ENCODE data around the gene FBXO28. TPM values are rescaled to one million over a fixed set of nuclear protein-coding genes. Genes with fewer than 3 reads are reported as not detected.
A peak's percentile ranks its signal among the peaks of the same experiment; 100 is the strongest.

Gene FBXO28
- total RNA-seq, 1 experiment from 2014 or later, result 45.8 TPM

GRCh38 chr1:224113005-224113404, 906 bp upstream of the FBXO28 start:
- Histone ChIP-seq H3K4me1 (ENCODE audit: insufficient read depth, low read length, poor library complexity, severe bottlenecking) (peaks cover 16% of the 10 kb centered on the region), H3K4me3 (ENCODE audit: low read depth, low read length, poor library complexity, severe bottlenecking) (no peak overlapping the region), H3K36me3 (ENCODE audit: insufficient read depth, low read length, poor library complexity, severe bottlenecking) (no peaks in the 10 kb centered on the region), H3K9me3 (ENCODE audit: low read depth, low read length, poor library complexity, severe bottlenecking) (no peaks in the 10 kb centered on the region), H3K27ac (ENCODE audit: low read depth, low read length, poor library complexity, severe bottlenecking) (no peak overlapping the region), H3K27me3 (replicated peaks; ENCODE audit: insufficient read depth, low read depth, low read length, poor library complexity) (no peaks in the 10 kb centered on the region)
- BruUV-seq (replicated peaks), result no TSS peak
- DNase-seq (ENCODE audit: low spot score), result no peak
- ChIA-PET CTCF (no interaction called here), POLR2A (ENCODE audit: low non-redundant PET) (no interaction called here)
- intact Hi-C loops (cut with micrococcal nuclease; ENCODE audit: unreplicated experiment), result loop anchor here (10.0 kb wide), 2 partner anchors 298 to 342 kb away; no protein-coding TSS in a partner anchor
- TF ChIP-seq, protein P1, sequence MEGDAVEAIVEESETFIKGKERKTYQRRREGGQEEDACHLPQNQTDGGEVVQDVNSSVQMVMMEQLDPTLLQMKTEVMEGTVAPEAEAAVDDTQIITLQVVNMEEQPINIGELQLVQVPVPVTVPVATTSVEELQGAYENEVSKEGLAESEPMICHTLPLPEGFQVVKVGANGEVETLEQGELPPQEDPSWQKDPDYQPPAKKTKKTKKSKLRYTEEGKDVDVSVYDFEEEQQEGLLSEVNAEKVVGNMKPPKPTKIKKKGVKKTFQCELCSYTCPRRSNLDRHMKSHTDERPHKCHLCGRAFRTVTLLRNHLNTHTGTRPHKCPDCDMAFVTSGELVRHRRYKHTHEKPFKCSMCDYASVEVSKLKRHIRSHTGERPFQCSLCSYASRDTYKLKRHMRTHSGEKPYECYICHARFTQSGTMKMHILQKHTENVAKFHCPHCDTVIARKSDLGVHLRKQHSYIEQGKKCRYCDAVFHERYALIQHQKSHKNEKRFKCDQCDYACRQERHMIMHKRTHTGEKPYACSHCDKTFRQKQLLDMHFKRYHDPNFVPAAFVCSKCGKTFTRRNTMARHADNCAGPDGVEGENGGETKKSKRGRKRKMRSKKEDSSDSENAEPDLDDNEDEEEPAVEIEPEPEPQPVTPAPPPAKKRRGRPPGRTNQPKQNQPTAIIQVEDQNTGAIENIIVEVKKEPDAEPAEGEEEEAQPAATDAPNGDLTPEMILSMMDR (conservative IDR thresholded peaks at IDR 0.05; ENCODE audit: low read depth, low read length), result no peak
- no peak for TF ChIP-seq EZH2 (IDR thresholded peaks at IDR 0.05; ENCODE audit: borderline replicate concordance, low read depth, low read length, poor library complexity, severe bottlenecking)

DNA sequence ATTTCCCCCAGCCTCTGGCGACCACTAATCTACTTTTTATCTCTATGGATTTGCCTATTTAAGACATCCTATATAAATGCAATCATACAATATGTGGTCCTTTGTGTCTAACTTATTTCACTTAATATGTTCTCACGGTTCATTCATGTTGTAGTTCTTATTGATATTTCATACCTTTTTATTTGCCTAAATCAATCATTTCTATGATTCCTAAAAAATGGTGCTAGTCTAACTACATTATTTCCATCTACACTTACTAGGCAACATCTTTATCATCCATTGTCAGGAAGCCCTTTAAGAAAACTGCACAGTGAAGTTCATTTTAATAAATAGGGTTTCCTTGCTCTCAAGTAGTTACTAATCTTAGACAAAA, 380 bp upstream of the FBXO28 start:
- DNase-seq (ENCODE audit: low spot score), result no peak
- Histone ChIP-seq H3K9me3 (ENCODE audit: low read depth, low read length, poor library complexity, severe bottlenecking) (no peaks in the 10 kb centered on the region), H3K4me3 (ENCODE audit: low read depth, low read length, poor library complexity, severe bottlenecking) (peak overlapping the region; percentile 90), H3K27ac (ENCODE audit: low read depth, low read length, poor library complexity, severe bottlenecking) (peak overlapping the region; percentile 93), H3K4me1 (ENCODE audit: insufficient read depth, low read length, poor library complexity, severe bottlenecking) (peaks cover 16% of the 10 kb centered on the region), H3K36me3 (ENCODE audit: insufficient read depth, low read length, poor library complexity, severe bottlenecking) (peaks cover 2% of the 10 kb centered on the region), H3K27me3 (replicated peaks; ENCODE audit: insufficient read depth, low read depth, low read length, poor library complexity) (no peaks in the 10 kb centered on the region)
- TF ChIP-seq, protein P1 (conservative IDR thresholded peaks at IDR 0.05; ENCODE audit: low read depth, low read length), result no peak
- TF ChIP-seq EZH2 (IDR thresholded peaks at IDR 0.05; ENCODE audit: borderline replicate concordance, low read depth, low read length, poor library complexity, severe bottlenecking), result no peak
- POLR2A ChIA-PET (ENCODE audit: low non-redundant PET), result no interaction called here
- intact Hi-C loops (cut with micrococcal nuclease; ENCODE audit: unreplicated experiment), result loop anchor here (10.0 kb wide), 2 partner anchors 299 to 341 kb away; no protein-coding TSS in a partner anchor
- BruUV-seq (replicated peaks), result no TSS peak
- CTCF ChIA-PET, result no interaction called here

DNA sequence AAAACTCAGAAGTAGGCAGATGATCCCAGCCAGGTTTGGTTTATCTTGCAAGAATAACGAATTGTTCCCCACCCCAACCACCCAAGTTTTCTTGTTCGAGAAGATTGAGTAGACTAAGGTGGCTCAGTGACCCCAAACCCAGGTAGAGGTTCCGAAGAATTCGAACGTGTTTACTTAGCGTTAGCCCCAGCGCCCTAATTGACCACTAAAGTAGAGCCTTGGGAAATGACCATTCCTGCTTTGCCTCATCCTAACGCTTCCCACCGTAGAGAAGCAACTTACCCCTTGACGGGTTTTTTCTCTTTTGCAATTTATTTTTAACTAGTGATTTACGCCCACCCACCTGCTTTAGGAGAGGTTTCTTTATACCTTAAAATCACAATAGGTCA, 870 bp downstream of the FBXO28 start:
- Histone ChIP-seq H3K4me3 (ENCODE audit: low read depth, low read length, poor library complexity, severe bottlenecking) (peak overlapping the region; percentile 90), H3K4me1 (ENCODE audit: insufficient read depth, low read length, poor library complexity, severe bottlenecking) (peaks cover 16% of the 10 kb centered on the region), H3K27ac (ENCODE audit: low read depth, low read length, poor library complexity, severe bottlenecking) (peak overlapping the region; percentile 93), H3K36me3 (ENCODE audit: insufficient read depth, low read length, poor library complexity, severe bottlenecking) (peaks cover 4% of the 10 kb centered on the region), H3K9me3 (ENCODE audit: low read depth, low read length, poor library complexity, severe bottlenecking) (no peaks in the 10 kb centered on the region), H3K27me3 (replicated peaks; ENCODE audit: insufficient read depth, low read depth, low read length, poor library complexity) (no peaks in the 10 kb centered on the region)
- ChIA-PET POLR2A (ENCODE audit: low non-redundant PET) (no interaction called here), CTCF (no interaction called here)
- TF ChIP-seq, protein P1 (conservative IDR thresholded peaks at IDR 0.05; ENCODE audit: low read depth, low read length), result no peak
- no peak for TF ChIP-seq EZH2 (IDR thresholded peaks at IDR 0.05; ENCODE audit: borderline replicate concordance, low read depth, low read length, poor library complexity, severe bottlenecking)
- DNase-seq (ENCODE audit: low spot score), result no peak
- intact Hi-C loops (cut with micrococcal nuclease; ENCODE audit: unreplicated experiment), result loop anchor here (1.0 to 10.0 kb wide), 3 partner anchors 216 to 340 kb away; partner anchors contain the start of gene NVL
- no TSS peak for BruUV-seq (replicated peaks)
